ENCODE measurements around the gene PAX8.
"Not testable (repeated sequence)": the region's sequence is repeated elsewhere in the genome, so short reads cannot be mapped to it uniquely, and the experiment has no call there.

The PAX8 gene

GRCh38 chr2:113278742-113279139, at the start of gene PAX8:
Gene PAX8, minus strand, starts transcription at chr2:113278921. Its CDS starts 527 bp downstream, at chr2:113278394.
- no peak for FAIRE-seq

DNA sequence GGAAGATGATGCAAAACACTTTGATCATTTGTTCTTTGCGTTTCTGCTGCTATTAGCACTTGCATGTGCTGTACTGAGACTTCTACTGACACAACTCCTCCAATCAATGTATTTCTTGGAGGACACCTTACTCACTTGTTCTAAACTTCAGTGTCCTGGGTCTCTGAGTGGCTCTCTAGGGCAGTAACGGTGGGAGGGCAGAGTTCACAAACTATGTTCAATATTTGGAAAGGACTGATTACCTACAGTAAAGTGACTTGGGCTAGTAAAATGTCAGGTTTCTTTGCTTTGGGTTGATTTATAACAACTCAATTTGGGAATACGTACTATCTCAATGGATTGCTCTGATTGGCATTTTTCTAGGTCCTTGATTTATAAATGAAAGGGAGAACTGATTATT, 49.3 kb upstream of the PAX8 start:
- no peak for FAIRE-seq

DNA sequence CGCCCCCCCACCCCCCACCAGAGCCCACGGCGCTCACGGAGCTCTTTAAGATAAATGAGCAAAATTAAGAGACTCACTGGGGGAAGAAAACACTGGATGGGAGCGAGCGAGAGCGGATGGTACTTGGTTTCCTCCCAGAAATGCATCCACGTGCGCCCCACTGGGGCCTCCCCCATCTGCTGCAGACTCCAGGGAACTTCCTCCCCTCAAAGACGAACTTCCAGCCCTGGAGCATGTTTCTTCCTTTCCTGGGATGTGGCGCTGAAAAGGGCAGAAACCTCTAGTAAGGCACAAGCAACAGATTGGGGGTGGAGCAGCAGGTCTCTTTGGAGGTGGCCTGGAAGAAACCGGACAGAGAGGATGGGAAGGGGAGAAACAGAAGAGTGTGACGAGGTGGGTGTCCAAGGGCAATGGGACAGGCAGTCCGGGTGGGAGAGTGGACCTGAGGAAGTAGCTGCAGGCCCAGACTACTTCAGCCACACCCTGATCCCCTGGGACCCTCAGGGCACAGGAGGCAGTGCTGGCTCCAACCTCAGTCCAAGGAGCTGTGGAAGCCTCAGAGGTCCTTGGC, 46.5 kb upstream of the PAX8 start:
- not testable (repeated sequence) for FAIRE-seq

GRCh38 chr2:113324684-113325160, 46.0 kb upstream of the PAX8 start:
- no peak for FAIRE-seq

DNA sequence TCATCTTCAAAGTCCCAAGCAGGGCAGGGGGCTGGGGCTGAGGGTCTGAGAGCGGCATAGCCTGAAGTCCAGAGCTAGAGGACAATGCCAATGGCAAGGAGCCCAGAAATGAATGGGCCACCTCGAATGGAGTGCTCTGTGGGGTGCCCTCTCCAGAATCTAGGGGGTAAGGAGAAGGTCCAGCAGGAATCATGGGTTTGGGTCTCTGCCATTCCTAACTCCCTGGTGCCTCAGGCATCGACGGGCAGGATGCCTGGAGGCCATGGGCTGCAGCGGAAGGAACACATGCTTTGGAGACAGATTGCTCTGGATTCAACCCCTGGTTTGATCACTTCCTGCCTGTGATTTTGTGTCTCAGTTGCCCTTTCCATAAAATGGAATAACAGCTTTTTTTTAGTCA, 44.4 kb upstream of the PAX8 start:
- not testable (repeated sequence) for FAIRE-seq

DNA sequence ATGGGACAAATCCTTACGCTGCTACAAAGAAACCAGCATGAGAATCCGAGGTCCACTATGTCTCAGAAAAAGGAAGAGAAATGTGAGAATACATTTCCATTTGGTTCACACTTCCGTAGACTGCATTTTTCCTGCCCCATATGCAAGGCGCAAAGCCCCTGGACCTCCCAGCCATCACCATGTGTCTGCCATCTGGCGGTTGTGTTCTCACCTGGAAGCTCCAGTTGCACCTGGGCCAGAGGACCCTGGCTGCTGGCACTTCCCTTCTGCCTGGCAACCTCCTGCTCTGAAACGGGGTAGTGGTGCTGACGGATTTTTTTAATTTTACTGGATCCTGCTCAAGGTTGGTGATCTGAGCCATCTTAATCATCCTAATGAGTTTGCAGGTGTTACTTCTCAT, 41.4 kb upstream of the PAX8 start:
- FAIRE-seq, result not testable (repeated sequence)

DNA sequence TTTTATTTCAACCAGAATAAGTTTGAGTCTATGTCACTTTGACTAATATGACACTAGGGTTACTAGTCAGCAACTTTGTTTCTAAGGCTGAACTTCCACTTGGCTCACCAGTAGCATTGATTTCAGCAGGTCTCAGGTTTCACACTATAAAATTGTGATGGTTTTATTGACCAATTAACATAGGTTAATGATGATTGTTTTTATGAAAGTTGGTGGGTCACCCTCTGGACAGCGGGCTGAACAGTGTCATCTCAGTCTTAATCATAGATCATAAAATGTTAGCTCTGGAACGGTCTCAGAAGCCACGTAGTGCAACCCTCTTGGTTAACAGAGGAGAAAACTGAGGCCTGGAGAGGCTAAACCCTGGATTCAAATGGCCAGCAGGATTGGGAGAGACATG, 40.2 kb upstream of the PAX8 start:
- FAIRE-seq, result not testable (repeated sequence)

DNA sequence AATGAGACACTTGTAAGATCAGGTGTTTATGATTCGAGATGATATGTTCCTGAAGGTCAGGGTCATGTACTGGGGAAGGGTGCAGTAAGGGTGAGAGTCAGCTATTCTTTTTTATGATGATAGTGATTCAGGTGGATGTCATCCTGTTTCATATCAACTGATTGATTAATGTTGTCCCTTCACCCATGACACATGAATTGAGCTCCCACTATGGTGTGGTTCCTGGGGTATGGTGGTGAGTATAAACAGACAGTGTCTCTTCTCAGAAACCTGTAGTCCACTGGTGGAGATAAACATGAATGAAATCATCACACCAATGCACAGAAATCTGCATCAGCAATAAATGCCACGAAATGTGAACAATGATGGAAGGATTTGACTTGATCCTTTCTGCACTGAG, 37.4 kb upstream of the PAX8 start:
- FAIRE-seq, result no peak

- not testable (repeated sequence) for FAIRE-seq
Measured at GRCh38 chr2:113314663-113315062, 35.9 kb upstream of the PAX8 start.

DNA sequence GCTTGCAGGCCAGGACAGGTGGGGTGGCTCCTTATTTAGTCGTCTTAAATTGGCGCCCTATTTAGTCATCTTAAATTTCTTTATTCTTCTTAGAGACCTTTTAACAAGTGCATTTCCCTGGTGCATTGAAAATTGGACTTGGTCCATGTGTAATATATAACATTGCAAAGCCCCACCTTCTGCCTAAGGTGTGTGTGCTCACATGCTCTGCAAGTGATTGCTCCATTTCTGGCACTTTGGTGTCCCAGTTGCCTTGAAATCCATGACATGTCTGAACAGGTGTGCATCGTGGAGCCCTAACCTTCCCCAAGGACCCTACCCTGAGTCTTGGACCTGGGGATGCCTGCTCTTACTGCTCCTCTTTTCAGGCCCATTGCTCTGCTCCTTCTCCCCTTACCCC, 35.5 kb upstream of the PAX8 start:
- FAIRE-seq, result not testable (repeated sequence)

DNA sequence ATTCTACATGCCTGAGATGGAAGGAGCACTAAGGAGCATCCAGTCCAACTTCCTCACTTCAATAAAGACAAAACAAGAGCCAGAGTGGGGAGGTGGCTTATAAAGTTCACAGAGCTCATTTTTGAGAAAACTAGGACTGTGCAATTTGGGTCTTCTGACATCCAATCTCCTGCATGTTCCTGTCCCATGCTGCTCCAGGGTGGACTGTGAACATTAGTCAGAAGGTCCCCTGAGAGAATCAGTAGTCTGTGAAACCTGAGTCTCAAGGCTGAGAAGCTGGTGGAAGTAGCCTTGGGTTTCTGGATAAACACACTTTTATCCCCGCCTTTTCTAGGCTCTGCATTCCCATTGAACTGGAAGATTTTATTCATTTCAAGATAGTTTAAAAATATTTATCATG, 33.1 kb upstream of the PAX8 start:
- not testable (repeated sequence) for FAIRE-seq

DNA sequence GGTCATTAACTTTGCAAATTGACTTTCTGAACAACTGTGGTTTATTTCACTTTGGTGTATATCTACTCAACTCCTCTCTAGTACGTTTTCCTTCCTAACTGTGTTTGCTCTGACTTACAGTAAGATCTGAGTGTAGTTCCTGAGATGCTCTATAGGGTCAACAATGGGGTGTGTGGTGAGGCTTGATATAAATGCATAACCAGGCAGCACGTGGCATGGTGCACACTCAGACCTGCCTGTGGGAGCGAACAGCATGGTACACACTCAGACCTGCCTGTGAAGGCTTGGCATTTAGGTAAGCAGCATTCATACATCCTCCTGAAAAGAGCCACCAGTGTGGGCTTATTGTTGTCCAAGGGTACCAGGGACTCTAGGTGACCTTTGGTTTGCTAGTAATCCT, 32.5 kb upstream of the PAX8 start:
- FAIRE-seq, result not testable (repeated sequence)

- FAIRE-seq, result no peak
Measured at GRCh38 chr2:113309655-113310387, 31.1 kb upstream of the PAX8 start.

DNA sequence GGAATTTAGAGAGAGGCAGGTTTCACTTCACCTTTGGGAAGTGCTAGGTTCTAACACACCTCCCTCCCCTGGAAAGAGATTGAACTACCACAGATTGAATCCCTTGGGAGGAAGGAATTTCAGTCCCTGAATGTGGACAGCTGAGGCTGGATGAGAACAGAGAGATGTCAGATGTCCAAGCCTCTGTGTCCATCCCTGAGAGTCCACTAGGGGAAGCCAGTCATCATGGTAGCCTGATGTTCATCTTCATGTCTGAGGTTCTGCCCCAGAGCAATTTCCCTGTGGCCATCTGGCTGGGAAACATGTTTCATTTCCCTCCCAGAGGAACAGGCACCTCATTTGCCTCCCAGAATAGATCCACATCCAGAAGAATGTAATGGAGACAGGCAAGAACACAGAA, 30.1 kb upstream of the PAX8 start:
- FAIRE-seq, result not testable (repeated sequence)

GRCh38 chr2:113306207-113306606, 27.5 kb upstream of the PAX8 start:
- FAIRE-seq, result not testable (repeated sequence)

DNA sequence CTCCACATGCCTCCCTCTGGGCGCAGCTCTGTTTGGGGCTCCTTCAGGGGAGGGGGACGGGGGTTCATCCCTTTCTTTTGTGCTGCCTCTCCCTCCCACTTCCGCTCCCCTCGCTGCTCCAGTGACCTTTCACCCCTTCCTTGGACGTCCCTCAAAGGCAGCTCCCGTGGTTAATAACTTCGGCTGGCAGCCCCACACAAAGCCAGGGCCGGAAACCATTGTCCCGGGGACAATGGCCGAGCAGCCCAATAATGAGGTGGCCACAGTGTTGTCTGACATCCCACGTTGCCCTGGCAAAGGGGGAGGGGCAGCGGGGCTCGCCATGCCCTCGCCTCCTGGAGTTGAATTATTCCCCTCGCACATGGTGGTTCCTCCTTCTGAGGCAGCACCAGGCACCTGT, 27.0 kb upstream of the PAX8 start:
- FAIRE-seq, result not testable (repeated sequence)

DNA sequence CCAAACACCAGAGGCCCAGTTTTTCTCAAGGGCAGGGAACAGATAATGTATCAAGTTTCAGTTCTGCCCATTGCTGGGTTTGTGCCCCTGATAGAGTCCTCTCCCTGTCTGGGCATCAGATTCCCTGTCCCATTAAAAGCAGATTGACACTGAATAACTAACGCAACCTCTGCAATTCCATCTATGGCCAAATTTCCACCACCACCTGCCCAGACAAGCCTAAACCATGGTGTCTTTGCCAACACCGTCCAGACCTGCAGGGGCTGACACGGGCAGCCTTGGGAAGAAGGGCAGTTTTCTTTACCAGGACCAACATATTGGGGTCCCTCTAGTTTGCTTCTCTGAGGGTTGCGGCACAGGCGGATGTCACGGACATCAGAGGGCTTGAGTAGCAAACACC, 26.4 kb upstream of the PAX8 start:
- FAIRE-seq, result no peak

GRCh38 chr2:113304702-113305101, 26.0 kb upstream of the PAX8 start:
- no peak for FAIRE-seq

- FAIRE-seq, result not testable (repeated sequence)
Measured at GRCh38 chr2:113302216-113302980, 23.7 kb upstream of the PAX8 start.

DNA sequence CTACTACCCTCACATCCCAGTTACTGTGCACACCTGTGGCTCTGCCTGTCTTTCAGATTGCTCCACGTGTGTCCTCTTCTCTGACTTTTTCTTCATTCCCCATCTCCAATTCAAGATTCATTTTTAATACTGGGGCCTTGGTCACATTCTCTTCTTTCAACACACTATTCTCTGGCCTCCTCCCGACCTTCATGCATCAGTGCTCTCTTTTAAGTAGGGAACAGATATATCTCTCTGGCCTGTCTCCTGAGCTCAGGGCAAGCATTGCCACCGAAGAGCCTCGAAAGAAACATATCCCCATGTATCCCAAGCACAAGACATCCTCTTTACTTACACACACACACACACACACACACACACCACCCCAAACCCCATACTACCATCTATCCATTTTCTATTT, 21.6 kb upstream of the PAX8 start:
- no peak for FAIRE-seq

DNA sequence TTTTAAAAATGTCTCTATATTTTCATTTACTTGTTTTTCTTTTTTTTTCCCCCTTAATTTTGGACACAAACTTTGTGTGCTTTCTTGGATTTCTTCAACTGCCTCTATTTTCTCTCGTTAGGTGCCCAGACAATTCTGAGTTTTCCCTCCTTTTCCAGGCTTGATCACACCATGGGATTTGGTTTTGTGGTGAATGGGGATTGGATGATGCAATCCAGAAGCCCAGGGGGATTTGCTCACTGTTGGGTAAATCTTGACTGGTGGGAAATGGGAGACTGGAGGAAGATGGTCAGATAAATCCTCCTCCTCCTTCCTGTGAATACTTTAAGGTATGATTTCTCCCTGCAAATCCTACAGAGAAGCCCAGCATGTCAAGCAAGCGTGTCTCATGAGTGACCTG, 19.5 kb upstream of the PAX8 start:
- no peak for FAIRE-seq

DNA sequence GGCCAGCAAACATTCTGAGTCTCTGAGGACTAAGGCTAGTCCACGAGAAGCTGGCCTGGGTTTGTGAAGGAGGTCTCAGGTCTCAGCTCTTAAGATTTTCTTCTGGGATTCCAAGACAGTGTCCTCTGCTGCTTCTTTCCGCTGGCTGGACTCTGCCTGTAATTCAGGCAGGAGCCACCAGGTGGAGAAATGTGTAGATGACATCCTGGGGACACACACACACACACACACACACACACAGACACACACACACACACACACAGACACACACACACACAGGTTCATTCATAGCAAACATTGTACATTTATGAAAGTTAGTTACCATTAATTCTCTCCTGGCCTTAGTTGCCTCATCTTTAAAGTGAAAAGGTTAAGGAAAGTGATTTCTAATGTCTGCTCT, 18.9 kb upstream of the PAX8 start:
- not testable (repeated sequence) for FAIRE-seq

- FAIRE-seq, result no peak
Measured at GRCh38 chr2:113291191-113291590, 12.5 kb upstream of the PAX8 start.

- FAIRE-seq, result not testable (repeated sequence)
Measured at GRCh38 chr2:113288674-113289149, 10.0 kb upstream of the PAX8 start.

Measured in G401.6 (cell line).